Neural cell (in vitro differentiated cells): ENCODE results near the gene USP10.

Source experiments
- EP300 ChIP-seq: fragments of 450-650 bp; conservative IDR thresholded peaks from 2 replicates; pipeline ENCODE4 v1.6.1; 2014; ENCODE audit warnings: antibody characterized with exemption, mild to moderate bottlenecking, moderate library complexity; ENCODE audit not compliant: poor library complexity, severe bottlenecking
- EZH2 ChIP-seq: fragments of 200-600, 300-800 bp; shearing (Covaris generic), sonication (generic); IDR thresholded peaks from 2 replicates; pipeline ENCODE4 v1.6.1; 2014; ENCODE audit warnings: antibody characterized with exemption, low read length, borderline replicate concordance, mild to moderate bottlenecking; ENCODE audit not compliant: insufficient read depth, poor library complexity, severe bottlenecking
- POLR2AphosphoS5 ChIP-seq: IDR thresholded peaks from 2 replicates; pipeline ENCODE4 v1.6.1; 2012
- RAD21 ChIP-seq: fragments of 450-650 bp; conservative IDR thresholded peaks from 2 replicates; pipeline ENCODE4 v1.6.1; 2014; ENCODE audit warnings: antibody characterized with exemption, mild to moderate bottlenecking, moderate library complexity
- SMC3 ChIP-seq: fragments of 450-650 bp; conservative IDR thresholded peaks from 2 replicates; pipeline ENCODE4 v1.6.1; 2014; ENCODE audit warnings: antibody characterized with exemption, mild to moderate bottlenecking, moderate library complexity; ENCODE audit not compliant: poor library complexity
- TAF1 ChIP-seq: IDR thresholded peaks from 2 replicates; pipeline ENCODE4 v1.6.1; 2012; ENCODE audit warnings: low read depth
- TF ChIP-seq, protein P1 (sequence below): fragments of 450-650 bp; IDR thresholded peaks from 2 replicates; pipeline ENCODE4 v1.5.1; 2014; ENCODE audit warnings: antibody characterized with exemption, mild to moderate bottlenecking, moderate library complexity; ENCODE audit not compliant: poor library complexity, severe bottlenecking
- TF ChIP-seq, protein P2 (sequence below): IDR thresholded peaks from 2 replicates; pipeline ENCODE4 v1.6.1; 2012; ENCODE audit warnings: borderline replicate concordance

DNA sequence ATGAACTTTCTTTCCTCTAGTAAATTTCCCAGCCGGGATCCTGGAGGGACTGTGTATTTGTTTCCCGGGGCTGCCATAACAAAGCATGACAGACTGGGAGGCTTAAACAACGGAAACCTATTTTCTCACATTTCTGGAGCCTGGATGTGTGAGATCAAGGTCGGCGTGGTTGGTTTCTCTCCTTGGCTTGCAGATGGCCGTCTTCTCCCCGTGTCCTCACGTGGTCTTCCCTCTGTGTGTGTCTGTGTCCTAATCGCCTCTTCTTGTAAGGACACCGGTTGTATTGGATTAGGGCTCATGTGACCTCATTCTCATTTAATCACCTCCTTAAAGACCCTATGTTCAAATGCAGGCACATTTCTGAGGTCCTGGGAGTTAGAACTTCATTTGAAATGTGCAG lies 22.0 kb upstream of the USP10 start:
- TF ChIP-seq, protein P1, sequence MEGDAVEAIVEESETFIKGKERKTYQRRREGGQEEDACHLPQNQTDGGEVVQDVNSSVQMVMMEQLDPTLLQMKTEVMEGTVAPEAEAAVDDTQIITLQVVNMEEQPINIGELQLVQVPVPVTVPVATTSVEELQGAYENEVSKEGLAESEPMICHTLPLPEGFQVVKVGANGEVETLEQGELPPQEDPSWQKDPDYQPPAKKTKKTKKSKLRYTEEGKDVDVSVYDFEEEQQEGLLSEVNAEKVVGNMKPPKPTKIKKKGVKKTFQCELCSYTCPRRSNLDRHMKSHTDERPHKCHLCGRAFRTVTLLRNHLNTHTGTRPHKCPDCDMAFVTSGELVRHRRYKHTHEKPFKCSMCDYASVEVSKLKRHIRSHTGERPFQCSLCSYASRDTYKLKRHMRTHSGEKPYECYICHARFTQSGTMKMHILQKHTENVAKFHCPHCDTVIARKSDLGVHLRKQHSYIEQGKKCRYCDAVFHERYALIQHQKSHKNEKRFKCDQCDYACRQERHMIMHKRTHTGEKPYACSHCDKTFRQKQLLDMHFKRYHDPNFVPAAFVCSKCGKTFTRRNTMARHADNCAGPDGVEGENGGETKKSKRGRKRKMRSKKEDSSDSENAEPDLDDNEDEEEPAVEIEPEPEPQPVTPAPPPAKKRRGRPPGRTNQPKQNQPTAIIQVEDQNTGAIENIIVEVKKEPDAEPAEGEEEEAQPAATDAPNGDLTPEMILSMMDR = no peak
- TF ChIP-seq EZH2 = no peak
- TF ChIP-seq POLR2AphosphoS5 = no peak
- TF ChIP-seq, protein P2, sequence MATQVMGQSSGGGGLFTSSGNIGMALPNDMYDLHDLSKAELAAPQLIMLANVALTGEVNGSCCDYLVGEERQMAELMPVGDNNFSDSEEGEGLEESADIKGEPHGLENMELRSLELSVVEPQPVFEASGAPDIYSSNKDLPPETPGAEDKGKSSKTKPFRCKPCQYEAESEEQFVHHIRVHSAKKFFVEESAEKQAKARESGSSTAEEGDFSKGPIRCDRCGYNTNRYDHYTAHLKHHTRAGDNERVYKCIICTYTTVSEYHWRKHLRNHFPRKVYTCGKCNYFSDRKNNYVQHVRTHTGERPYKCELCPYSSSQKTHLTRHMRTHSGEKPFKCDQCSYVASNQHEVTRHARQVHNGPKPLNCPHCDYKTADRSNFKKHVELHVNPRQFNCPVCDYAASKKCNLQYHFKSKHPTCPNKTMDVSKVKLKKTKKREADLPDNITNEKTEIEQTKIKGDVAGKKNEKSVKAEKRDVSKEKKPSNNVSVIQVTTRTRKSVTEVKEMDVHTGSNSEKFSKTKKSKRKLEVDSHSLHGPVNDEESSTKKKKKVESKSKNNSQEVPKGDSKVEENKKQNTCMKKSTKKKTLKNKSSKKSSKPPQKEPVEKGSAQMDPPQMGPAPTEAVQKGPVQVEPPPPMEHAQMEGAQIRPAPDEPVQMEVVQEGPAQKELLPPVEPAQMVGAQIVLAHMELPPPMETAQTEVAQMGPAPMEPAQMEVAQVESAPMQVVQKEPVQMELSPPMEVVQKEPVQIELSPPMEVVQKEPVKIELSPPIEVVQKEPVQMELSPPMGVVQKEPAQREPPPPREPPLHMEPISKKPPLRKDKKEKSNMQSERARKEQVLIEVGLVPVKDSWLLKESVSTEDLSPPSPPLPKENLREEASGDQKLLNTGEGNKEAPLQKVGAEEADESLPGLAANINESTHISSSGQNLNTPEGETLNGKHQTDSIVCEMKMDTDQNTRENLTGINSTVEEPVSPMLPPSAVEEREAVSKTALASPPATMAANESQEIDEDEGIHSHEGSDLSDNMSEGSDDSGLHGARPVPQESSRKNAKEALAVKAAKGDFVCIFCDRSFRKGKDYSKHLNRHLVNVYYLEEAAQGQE = no peak
- TF ChIP-seq EP300 = no peak
- TF ChIP-seq SMC3 = no peak
- TF ChIP-seq RAD21 = no peak
- no peak for TF ChIP-seq TAF1
